Liver (tissue), 3 donors: ENCODE data around the gene RYR1.

ENCODE experiments used
- CTCF ChIP-seq: fragments of 150-350 bp; IDR thresholded peaks from 2 replicates; pipeline ENCODE4 v1.5.1; 2017; ENCODE audit warnings: improper control_type of control experiment, low read depth, low read length; ENCODE audit not compliant: missing input control
- EGR1 ChIP-seq, 2 donors: IDR thresholded peaks; 2 replicates each; pipeline ENCODE4 v1.6.1; 2016 to 2018; ENCODE audit warnings: antibody characterized with exemption in 2 of 2, low read depth in 2 of 2
- GABPA ChIP-seq, 2 donors: IDR thresholded peaks in 1 of 2; conservative IDR thresholded peaks in 1 of 2; 2 replicates each; pipeline ENCODE4 v1.6.1; 2016; ENCODE audit warnings: antibody characterized with exemption in 2 of 2, mild to moderate bottlenecking in 1 of 2, moderate library complexity in 1 of 2
- JUND ChIP-seq, 2 donors: IDR thresholded peaks; 2 replicates each; pipeline ENCODE4 v1.6.1; 2016; ENCODE audit warnings: antibody characterized with exemption in 2 of 2
- RAD21 ChIP-seq, 2 donors: IDR thresholded peaks; 2 replicates each; pipeline ENCODE4 v1.6.1; 2016; ENCODE audit warnings: antibody characterized with exemption in 2 of 2, mild to moderate bottlenecking in 2 of 2
- REST ChIP-seq: IDR thresholded peaks from 2 replicates; pipeline ENCODE4 v1.6.1; 2016; ENCODE audit warnings: antibody characterized with exemption, mild to moderate bottlenecking
- SP1 ChIP-seq: IDR thresholded peaks from 2 replicates; pipeline ENCODE4 v1.6.1; 2018; ENCODE audit warnings: antibody characterized with exemption, mild to moderate bottlenecking
- TAF1 ChIP-seq: conservative IDR thresholded peaks from 2 replicates; pipeline ENCODE4 v1.6.1; 2016; ENCODE audit warnings: antibody characterized with exemption, mild to moderate bottlenecking
- YY1 ChIP-seq: IDR thresholded peaks from 2 replicates; pipeline ENCODE4 v1.6.1; 2016; ENCODE audit warnings: antibody characterized with exemption, mild to moderate bottlenecking
- donor health status: healthy.
- donor health status: healthy.

- TF ChIP-seq TAF1 (no peak), CTCF (no peak), EGR1 (IDR thresholded peaks at IDR 0.05; ENCODE audit: low read depth in 2 of 2) (no peak), YY1 (no peak), GABPA (IDR thresholded peaks at IDR 0.05 in 1 of 2, conservative IDR thresholded peaks at IDR 0.05 in 1 of 2) (no peak), RAD21 (IDR thresholded peaks at IDR 0.05) (no peak), SP1 (no peak), JUND (IDR thresholded peaks at IDR 0.05) (no peak), REST (no peak)
Measured at GRCh38 chr19:38451036-38451435, 17.5 kb downstream of the RYR1 start.
